Measurements from ENCODE around the gene ELFN2.
"Not testable (repeated sequence)": the region's sequence is repeated elsewhere in the genome, so short reads cannot be mapped to it uniquely, and the experiment has no call there.

Gene ELFN2

GRCh38 chr22:37411655-37412054 lies 15.6 kb downstream of the ELFN2 start:
- no peak for DNase-seq (ENCODE audit: low read depth in 2 of 3, low spot score in 2 of 3)

GRCh38 chr22:37410174-37411055 lies 16.9 kb downstream of the ELFN2 start:
- DNase-seq (ENCODE audit: low read depth in 2 of 3, low spot score in 2 of 3) = no peak

- DNase-seq (ENCODE audit: low read depth in 2 of 3, low spot score in 2 of 3) = no peak
Observed at GRCh38 chr22:37409459-37410050, 17.7 kb downstream of the ELFN2 start.

GRCh38 chr22:37409031-37409430 lies 18.2 kb downstream of the ELFN2 start:
- DNase-seq (ENCODE audit: low read depth in 2 of 3, low spot score in 2 of 3) = no peak

- no peak for DNase-seq (ENCODE audit: low read depth in 2 of 3, low spot score in 2 of 3)
Observed at GRCh38 chr22:37407856-37408255, 19.4 kb downstream of the ELFN2 start.

- no peak for DNase-seq (ENCODE audit: low read depth in 2 of 3, low spot score in 2 of 3)
Observed at GRCh38 chr22:37406441-37407235, 20.6 kb downstream of the ELFN2 start.

GRCh38 chr22:37404091-37404490 lies 23.2 kb downstream of the ELFN2 start:
- DNase-seq (ENCODE audit: low read depth in 2 of 3, low spot score in 2 of 3) = no peak

GRCh38 chr22:37403267-37403960 lies 23.9 kb downstream of the ELFN2 start:
- DNase-seq (ENCODE audit: low read depth in 2 of 3, low spot score in 2 of 3) = no peak

GRCh38 chr22:37402184-37402506 lies 25.1 kb downstream of the ELFN2 start:
- DNase-seq (ENCODE audit: low read depth in 2 of 3, low spot score in 2 of 3) = no peak

- no peak for DNase-seq (ENCODE audit: low read depth in 2 of 3, low spot score in 2 of 3)
Observed at GRCh38 chr22:37401401-37402183, 25.7 kb downstream of the ELFN2 start.

GRCh38 chr22:37400719-37401118 lies 26.6 kb downstream of the ELFN2 start:
- DNase-seq (ENCODE audit: low read depth in 2 of 3, low spot score in 2 of 3) = no peak

- DNase-seq (ENCODE audit: low read depth in 2 of 3, low spot score in 2 of 3) = not testable (repeated sequence)
Observed at GRCh38 chr22:37399457-37399856, 27.8 kb downstream of the ELFN2 start.

GRCh38 chr22:37397226-37397625 lies 30.1 kb downstream of the ELFN2 start:
- DNase-seq (ENCODE audit: low read depth in 2 of 3, low spot score in 2 of 3) = no peak

- no peak for DNase-seq (ENCODE audit: low read depth in 2 of 3, low spot score in 2 of 3)
Observed at GRCh38 chr22:37396488-37397084, 30.7 kb downstream of the ELFN2 start.

GRCh38 chr22:37394341-37394740 lies 32.9 kb downstream of the ELFN2 start:
- no peak for DNase-seq (ENCODE audit: low read depth in 2 of 3, low spot score in 2 of 3)

GRCh38 chr22:37393746-37394145 lies 33.5 kb downstream of the ELFN2 start:
- DNase-seq (ENCODE audit: low read depth in 2 of 3, low spot score in 2 of 3) = no peak

- DNase-seq (ENCODE audit: low read depth in 2 of 3, low spot score in 2 of 3) = no peak
Observed at GRCh38 chr22:37392721-37393328, 34.5 kb downstream of the ELFN2 start.

GRCh38 chr22:37391702-37392101 lies 35.6 kb downstream of the ELFN2 start:
- DNase-seq (ENCODE audit: low read depth in 2 of 3, low spot score in 2 of 3) = no peak

GRCh38 chr22:37390075-37390474 lies 37.2 kb downstream of the ELFN2 start:
- DNase-seq (ENCODE audit: low read depth in 2 of 3, low spot score in 2 of 3) = no peak

- DNase-seq (ENCODE audit: low read depth in 2 of 3, low spot score in 2 of 3) = no peak
Observed at GRCh38 chr22:37388538-37388937, 38.7 kb downstream of the ELFN2 start.
